Measurements from ENCODE around the gene NANOS2. TPM values are rescaled to one million over a fixed set of nuclear protein-coding genes. Genes with fewer than 3 reads are reported as not detected.
A peak's percentile ranks its signal among the peaks of the same experiment; 100 is the strongest.

Gene NANOS2
- total and polyA plus RNA-seq, 12 donors: not detected

DNA sequence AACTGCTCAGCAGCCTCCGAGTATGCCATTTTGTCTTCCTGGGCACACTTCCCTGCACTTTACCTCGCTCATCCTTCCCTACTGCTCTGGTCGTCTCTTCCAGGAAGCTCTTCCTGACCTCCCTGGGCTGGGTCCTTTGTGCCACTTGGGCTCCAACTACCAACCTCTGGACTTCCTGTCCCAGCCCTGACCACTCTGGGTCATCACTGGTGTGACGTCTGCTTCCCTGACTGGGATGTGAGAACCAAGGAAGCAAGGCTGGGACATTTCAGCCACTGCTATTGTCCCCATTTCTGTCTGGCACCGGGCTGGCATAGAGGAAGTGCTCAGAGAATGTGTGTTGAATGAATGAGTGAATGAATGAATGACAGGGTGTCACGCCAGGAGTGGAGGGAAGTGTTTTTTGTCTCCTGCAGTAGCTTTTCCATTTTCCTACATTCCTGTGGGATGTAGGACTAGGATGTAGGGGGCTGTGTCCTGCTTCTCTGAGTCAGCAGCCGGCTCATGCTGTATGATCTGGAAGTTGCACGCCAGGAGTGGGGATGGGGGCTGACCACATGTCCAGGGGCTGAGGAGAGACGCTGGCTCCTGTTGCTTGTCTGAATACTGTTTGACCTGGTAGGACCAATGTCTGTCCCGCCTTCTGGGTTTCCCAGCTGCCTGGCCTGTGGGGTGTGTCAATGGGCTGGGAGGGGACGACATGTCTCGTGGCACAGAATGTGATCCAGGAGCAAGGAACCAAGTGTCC is 44.4 kb upstream of the NANOS2 start:
- Histone ChIP-seq H3K27ac (peak overlapping the region in 1 of 5 donors; percentile 72), H3K9me3 (replicated peaks in 1 of 3) (no peaks in the 10 kb centered on the region), H3K4me3 (no peak overlapping the region), H3K27me3 (peaks cover 4% of the 10 kb centered on the region), H3K36me3 (replicated peaks in 1 of 2) (no peaks in the 10 kb centered on the region), H3K4me1 (replicated peaks in 1 of 2) (no peaks in the 10 kb centered on the region)
- DNase-seq: peak in 2 of 7 donors; percentile 30 to 45
- intact Hi-C loops (cut with DNase I): no loop called here
- no peak for TF ChIP-seq POLR2A (IDR thresholded peaks at IDR 0.05)
- WGBS, 4 donors: 60 to 64% (median 61%) methylated on average over 12 of the region's 12 CpGs

GRCh38 chr19:45958320-45958719 is 43.7 kb upstream of the NANOS2 start:
- H3K4me1 ChIP-seq (replicated peaks in 1 of 2): peaks cover 0 to 2% of the 10 kb centered on the region in 2 donors
- H3K36me3 ChIP-seq (replicated peaks in 1 of 2): no peaks in the 10 kb centered on the region
- H3K27me3 ChIP-seq: peaks cover 4% of the 10 kb centered on the region
- TF ChIP-seq CTCF (IDR thresholded peaks at IDR 0.05) (no peak), POLR2A (IDR thresholded peaks at IDR 0.05) (no peak)
- peak overlapping the region in 1 of 5 donors; percentile 72 for H3K27ac ChIP-seq
- intact Hi-C loops (cut with DNase I): no loop called here
- no peak overlapping the region for H3K4me3 ChIP-seq
- no peak for DNase-seq
- WGBS, 4 donors: 77 to 90% (median 83%) methylated on average over 6 of the region's 6 CpGs
- H3K9me3 ChIP-seq (replicated peaks in 1 of 3): no peaks in the 10 kb centered on the region

DNA sequence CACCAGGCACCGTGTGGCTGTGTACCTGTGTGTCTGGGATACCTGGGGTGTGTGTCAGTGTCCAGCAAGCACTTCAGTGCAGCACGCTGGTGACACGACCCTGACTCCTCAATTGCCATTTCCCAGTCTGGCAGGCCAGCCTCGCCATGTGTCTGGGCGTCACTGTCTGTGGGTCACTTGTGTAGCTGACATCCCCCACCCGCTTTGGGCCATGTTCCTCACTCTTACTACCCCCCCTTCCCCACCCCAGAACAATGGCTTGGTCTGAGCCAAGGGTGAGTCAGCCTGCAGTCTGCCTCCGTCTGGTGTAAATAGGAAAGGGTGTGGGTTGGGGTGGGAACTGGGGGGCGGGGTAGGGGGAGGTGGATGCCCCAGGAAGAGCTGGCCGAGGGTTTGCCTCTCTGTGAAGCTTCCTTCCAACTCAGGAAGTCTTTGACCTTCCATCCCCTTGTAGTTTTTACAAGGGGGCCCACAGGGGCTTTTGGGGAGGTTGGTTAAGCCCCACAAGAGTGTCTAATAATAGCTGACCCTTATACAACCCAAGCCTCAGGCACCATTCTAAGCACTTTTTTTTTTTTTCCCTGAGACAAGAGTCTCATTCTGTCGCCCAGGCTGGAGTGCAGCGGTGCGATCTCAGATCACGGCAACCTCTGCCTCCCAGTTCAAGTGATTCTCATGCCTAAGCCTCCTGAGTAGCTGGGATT is 41.5 kb upstream of the NANOS2 start:
- H3K4me3 ChIP-seq: no peak overlapping the region
- H3K36me3 ChIP-seq (replicated peaks in 1 of 2): no peaks in the 10 kb centered on the region
- peaks cover 4% of the 10 kb centered on the region for H3K27me3 ChIP-seq
- peak overlapping the region in 1 of 5 donors; percentile 52 for H3K27ac ChIP-seq
- WGBS, 4 donors: 41 to 47% (median 43%) methylated on average over 9 to 13 of the region's 13 CpGs
- no peaks in the 10 kb centered on the region for H3K9me3 ChIP-seq (replicated peaks in 1 of 3)
- peaks cover 0 to 9% of the 10 kb centered on the region in 2 donors for H3K4me1 ChIP-seq (replicated peaks in 1 of 2)
- TF ChIP-seq CTCF (IDR thresholded peaks at IDR 0.05) (no peak), POLR2A (IDR thresholded peaks at IDR 0.05) (no peak)
- peak in 6 of 7 donors; percentile 37 to 83 (median 60) for DNase-seq
- intact Hi-C loops (cut with DNase I): no loop called here

- 25 to 60% (median 30%) methylated on average over 1 to 9 of the region's 9 CpGs for WGBS, 4 donors
- Histone ChIP-seq H3K9me3 (replicated peaks in 1 of 3) (no peaks in the 10 kb centered on the region), H3K4me3 (no peak overlapping the region), H3K4me1 (replicated peaks in 1 of 2) (peaks cover 0 to 9% of the 10 kb centered on the region in 2 donors), H3K36me3 (replicated peaks in 1 of 2) (no peaks in the 10 kb centered on the region), H3K27me3 (peaks cover 12% of the 10 kb centered on the region), H3K27ac (no peak overlapping the region)
- intact Hi-C loops (cut with DNase I): no loop called here
- TF ChIP-seq CTCF (IDR thresholded peaks at IDR 0.05) (no peak), POLR2A (IDR thresholded peaks at IDR 0.05) (no peak)
- DNase-seq: peak in 1 of 7 donors; percentile 52
These were observed 39.6 kb upstream of the NANOS2 start for GRCh38 chr19:45954156-45954555.

Data from adrenal gland (tissue), 12 donors.